GM18505 (cell line): ENCODE measurements around the gene PBX3.
"Not testable (repeated sequence)": the region's sequence is repeated elsewhere in the genome, so short reads cannot be mapped to it uniquely, and the experiment has no call there.

ENCODE experiments used
- ATAC-seq: cut with Tn5 transposase; IDR thresholded peaks from one replicate; pipeline ENCODE4 v1.9.1; 2021; ENCODE audit not compliant: unreplicated experiment
- POLR2A ChIP-seq: IDR thresholded peaks from 4 replicates; pipeline ENCODE4 v1.6.1; 2011; ENCODE audit warnings: borderline replicate concordance; ENCODE audit not compliant: insufficient read depth, insufficient read length; ENCODE audit errors: extremely low read depth

PBX3 gene

GRCh38 chr9:125771037-125771436 lies 23.9 kb downstream of the PBX3 start:
- ATAC-seq: no peak
- TF ChIP-seq POLR2A: no peak

GRCh38 chr9:125772740-125773139 lies 25.6 kb downstream of the PBX3 start:
- no peak for TF ChIP-seq POLR2A
- ATAC-seq: no peak

GRCh38 chr9:125774106-125774505 lies 26.9 kb downstream of the PBX3 start:
- TF ChIP-seq POLR2A: no peak
- ATAC-seq: no peak

GRCh38 chr9:125776789-125777188 lies 29.6 kb downstream of the PBX3 start:
- ATAC-seq: not testable (repeated sequence)

GRCh38 chr9:125778538-125779219 lies 31.5 kb downstream of the PBX3 start:
- ATAC-seq: not testable (repeated sequence)

GRCh38 chr9:125779220-125779565 lies 32.0 kb downstream of the PBX3 start:
- ATAC-seq: not testable (repeated sequence)

GRCh38 chr9:125782718-125783117 lies 35.5 kb downstream of the PBX3 start:
- ATAC-seq: no peak
- TF ChIP-seq POLR2A: no peak

GRCh38 chr9:125784286-125785049 lies 37.3 kb downstream of the PBX3 start:
- ATAC-seq: no peak
- TF ChIP-seq POLR2A: no peak

- no peak for TF ChIP-seq POLR2A
- no peak for ATAC-seq
These were observed 38.1 kb downstream of the PBX3 start for GRCh38 chr9:125785248-125785751.

GRCh38 chr9:125787715-125788114 lies 40.5 kb downstream of the PBX3 start:
- TF ChIP-seq POLR2A: no peak
- no peak for ATAC-seq

- no peak for ATAC-seq
- TF ChIP-seq POLR2A: no peak
These were observed 42.0 kb downstream of the PBX3 start for GRCh38 chr9:125789196-125789595.

GRCh38 chr9:125794708-125795107 lies 47.5 kb downstream of the PBX3 start:
- ATAC-seq: no peak
- no peak for TF ChIP-seq POLR2A

GRCh38 chr9:125795970-125796596 lies 48.9 kb downstream of the PBX3 start:
- no peak for TF ChIP-seq POLR2A
- ATAC-seq: no peak

- no peak for ATAC-seq
These were observed 50.8 kb downstream of the PBX3 start for GRCh38 chr9:125797930-125798329.

More at GRCh38 chr9:125797930-125798329, 50.8 kb downstream of the PBX3 start:
- no peak for TF ChIP-seq POLR2A
